HG03354 (cell line): Measurements from ENCODE around the gene TANGO6.

Source experiments
- ATAC-seq: cut with Tn5 transposase; IDR thresholded peaks from one replicate; pipeline ENCODE4 v1.9.1; 2021; ENCODE audit warnings: mild to moderate bottlenecking; ENCODE audit not compliant: unreplicated experiment, poor library complexity, severe bottlenecking

The TANGO6 gene

GRCh38 chr16:68860978-68861892 is 17.9 kb downstream of the TANGO6 start:
- ATAC-seq, result no peak

GRCh38 chr16:68866933-68867332 is 23.6 kb downstream of the TANGO6 start:
- ATAC-seq, result no peak

GRCh38 chr16:68869492-68870088 is 26.3 kb downstream of the TANGO6 start:
- ATAC-seq, result no peak

GRCh38 chr16:68873635-68874471 is 30.5 kb downstream of the TANGO6 start:
- ATAC-seq, result no peak

- no peak for ATAC-seq
These were observed 32.5 kb downstream of the TANGO6 start for GRCh38 chr16:68875871-68876270.

- no peak for ATAC-seq
These were observed 40.4 kb downstream of the TANGO6 start for GRCh38 chr16:68883685-68884084.

- no peak for ATAC-seq
These were observed 41.1 kb downstream of the TANGO6 start for GRCh38 chr16:68884401-68884800.

- ATAC-seq, result no peak
These were observed 41.8 kb downstream of the TANGO6 start for GRCh38 chr16:68884861-68885720.

- no peak for ATAC-seq
These were observed 43.8 kb downstream of the TANGO6 start for GRCh38 chr16:68887107-68887506.

- ATAC-seq, result no peak
These were observed 46.3 kb downstream of the TANGO6 start for GRCh38 chr16:68889508-68890150.

GRCh38 chr16:68892214-68892613 is 48.9 kb downstream of the TANGO6 start:
- no peak for ATAC-seq

GRCh38 chr16:68892898-68893297 is 49.6 kb downstream of the TANGO6 start:
- no peak for ATAC-seq

- ATAC-seq, result no peak
These were observed 50.7 kb downstream of the TANGO6 start for GRCh38 chr16:68893710-68894705.

GRCh38 chr16:68894714-68895113 is 51.4 kb downstream of the TANGO6 start:
- ATAC-seq, result no peak

- no peak for ATAC-seq
These were observed 54.7 kb downstream of the TANGO6 start for GRCh38 chr16:68898026-68898425.

GRCh38 chr16:68900009-68900408 is 56.7 kb downstream of the TANGO6 start:
- ATAC-seq, result no peak

GRCh38 chr16:68902003-68902968 is 59.0 kb downstream of the TANGO6 start:
- ATAC-seq, result no peak
